ENCODE measurements around the gene LHX3.

LHX3 gene

DNA sequence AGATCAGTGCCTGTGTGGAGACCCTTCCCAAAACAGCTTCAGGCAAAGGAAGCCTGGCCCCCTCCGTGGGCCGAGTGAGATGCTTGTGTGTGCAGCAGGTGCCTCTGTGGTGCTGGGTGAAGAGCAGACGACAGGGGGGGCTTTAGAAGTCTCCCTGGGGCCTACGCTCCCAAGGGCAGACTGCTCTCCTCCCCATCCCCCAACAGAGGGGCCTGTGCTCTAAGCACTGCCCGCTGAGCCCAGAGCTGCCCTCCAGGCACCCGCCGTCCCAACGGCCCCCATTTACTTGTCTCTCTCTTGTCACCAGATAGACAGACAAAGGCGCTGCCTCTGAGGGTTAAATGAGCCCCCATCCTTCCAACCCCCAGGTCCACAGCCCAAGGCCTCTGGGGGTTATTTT is 2.7 kb upstream of the LHX3 start:
- DNase-seq (ENCODE audit: low spot score): no peak

DNA sequence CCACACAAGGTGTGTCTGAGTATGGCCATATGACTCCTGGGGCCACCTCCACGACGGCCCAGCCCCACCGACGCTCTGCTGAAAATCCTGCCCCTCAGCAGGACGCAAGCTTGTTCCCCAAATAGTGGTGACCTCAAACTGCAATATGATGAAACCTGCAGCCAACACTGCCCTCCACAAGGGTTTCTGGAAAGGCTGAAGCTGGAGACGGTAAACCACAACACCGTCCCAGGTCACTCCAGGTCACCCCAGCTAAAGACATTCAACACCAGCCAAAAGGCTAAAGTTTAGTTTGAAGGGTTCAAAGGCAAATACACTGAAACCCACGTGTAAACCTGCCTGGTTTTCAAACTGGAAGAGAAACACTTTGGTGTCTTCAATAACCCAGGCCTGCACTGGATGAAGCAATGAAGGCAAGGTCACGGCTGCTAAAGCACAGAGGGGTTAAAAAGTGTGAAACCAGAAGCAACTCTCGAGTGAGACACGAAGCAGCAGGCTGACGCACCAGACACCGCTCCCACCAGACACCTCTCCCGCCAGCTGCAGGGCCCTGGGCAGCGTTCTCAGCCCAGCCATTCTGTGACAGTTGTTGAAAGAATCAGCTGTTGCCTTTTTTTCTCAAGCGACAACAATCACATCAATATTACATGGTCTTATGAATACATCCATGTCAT is 1.8 kb upstream of the LHX3 start:
- DNase-seq (ENCODE audit: low spot score): no peak

DNA sequence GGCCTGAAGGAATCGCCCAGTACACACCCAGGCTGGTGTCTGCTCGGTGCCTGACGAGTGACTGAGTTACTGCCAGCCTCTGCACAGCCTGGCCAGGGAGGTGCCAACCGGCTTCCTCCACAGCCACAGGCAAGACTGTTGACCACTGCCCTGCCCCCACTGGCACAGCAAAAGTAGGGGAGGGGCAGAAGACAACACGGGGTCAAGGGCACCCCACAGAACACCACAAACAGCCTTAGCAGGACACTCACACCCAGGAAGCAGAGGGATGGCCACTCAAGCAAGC is 722 bp upstream of the LHX3 start:
- no peak for DNase-seq (ENCODE audit: low spot score)

- no peak for DNase-seq (ENCODE audit: low spot score)
These were observed 653 bp downstream of the LHX3 start for GRCh38 chr9:136204145-136204805.

DNA sequence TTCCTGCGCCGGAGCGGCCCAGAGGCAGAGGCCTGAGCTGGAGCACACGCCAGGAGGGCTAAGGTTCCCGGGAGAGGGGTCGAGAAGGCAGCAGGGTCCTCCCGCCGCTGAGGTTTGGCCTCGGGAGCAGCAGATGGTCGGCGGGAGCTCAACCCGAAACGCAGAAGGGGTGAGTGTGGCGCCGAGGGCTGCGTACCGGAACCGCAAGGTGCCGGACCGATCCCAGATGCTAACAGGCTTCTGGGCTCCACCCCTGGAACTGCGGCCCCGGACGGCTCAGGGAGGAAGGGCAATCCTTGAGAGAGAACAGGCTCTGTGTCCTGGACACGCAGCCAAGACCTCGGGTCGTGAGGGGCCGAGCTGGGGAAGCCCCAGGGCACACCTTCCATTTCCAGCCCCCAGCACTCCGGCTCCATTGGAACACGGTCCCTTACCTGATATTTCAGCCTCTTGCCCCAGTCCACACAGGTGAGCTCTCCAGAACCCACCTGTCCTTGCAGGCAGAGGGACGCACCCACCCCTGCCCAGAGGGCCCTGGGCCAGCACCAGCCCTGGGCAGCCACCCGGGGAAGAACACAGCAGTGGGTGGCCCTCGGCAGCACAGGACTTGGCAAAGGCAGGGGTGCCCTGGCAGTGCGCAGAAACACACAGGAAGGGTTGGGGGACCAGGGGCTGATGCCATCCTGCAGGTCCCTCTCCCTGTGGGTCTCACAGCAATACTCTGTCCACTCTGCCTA is 1.4 kb downstream of the LHX3 start:
- DNase-seq (ENCODE audit: low spot score): no peak

GRCh38 chr9:136202454-136203407 is 2.2 kb downstream of the LHX3 start:
- DNase-seq (ENCODE audit: low spot score): no peak

DNA sequence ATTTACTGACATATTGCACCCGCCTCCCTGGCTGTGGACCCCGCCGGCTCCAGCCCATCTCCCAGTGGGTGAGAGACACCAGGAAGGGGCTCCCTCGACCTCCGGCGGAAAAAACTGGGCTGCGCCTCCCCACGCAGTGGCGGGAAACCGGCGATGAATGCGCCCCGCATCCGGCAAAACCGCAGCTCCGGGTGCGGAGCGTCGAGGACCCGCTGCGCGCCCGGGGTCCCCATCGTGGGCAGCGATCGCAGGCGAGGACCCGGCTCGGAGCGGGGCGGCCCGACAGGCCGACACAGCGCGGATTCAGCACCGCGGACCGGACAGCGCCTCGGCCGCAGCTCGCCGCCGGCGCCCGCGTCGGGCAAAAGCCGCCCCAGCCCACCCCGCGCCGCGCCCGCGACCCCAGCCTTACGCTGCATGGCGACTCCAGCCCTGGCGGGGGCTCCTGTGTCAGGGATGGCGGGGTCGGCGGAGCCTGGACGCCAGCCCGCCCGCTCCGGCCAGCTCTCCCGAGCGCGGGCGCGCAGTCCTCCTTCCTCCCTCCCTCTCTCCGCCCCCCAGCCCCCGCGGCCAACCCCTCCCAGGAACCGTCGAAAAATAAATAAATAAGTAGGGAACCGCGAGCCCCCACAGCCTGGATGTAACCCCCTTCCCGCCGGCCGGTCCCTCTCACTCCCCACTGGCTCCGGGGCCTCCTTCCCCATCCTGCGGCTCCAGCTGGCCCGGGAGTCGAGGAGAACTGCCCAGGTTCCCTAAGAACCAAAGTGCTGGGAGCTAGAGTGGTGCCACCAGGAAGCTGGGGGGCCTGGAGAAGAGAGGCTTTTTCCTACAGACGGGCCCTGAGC is 3.1 kb downstream of the LHX3 start:
- no peak for DNase-seq (ENCODE audit: low spot score)

GRCh38 chr9:136201174-136201573 is 3.8 kb downstream of the LHX3 start:
- no peak for DNase-seq (ENCODE audit: low spot score)

GRCh38 chr9:136200424-136200823 is 4.5 kb downstream of the LHX3 start:
- no peak for DNase-seq (ENCODE audit: low spot score)

- no peak for DNase-seq (ENCODE audit: low spot score)
These were observed 5.3 kb downstream of the LHX3 start for GRCh38 chr9:136199391-136200288.

- no peak for DNase-seq (ENCODE audit: low spot score)
These were observed 6.3 kb downstream of the LHX3 start for GRCh38 chr9:136198605-136199083.

DNA sequence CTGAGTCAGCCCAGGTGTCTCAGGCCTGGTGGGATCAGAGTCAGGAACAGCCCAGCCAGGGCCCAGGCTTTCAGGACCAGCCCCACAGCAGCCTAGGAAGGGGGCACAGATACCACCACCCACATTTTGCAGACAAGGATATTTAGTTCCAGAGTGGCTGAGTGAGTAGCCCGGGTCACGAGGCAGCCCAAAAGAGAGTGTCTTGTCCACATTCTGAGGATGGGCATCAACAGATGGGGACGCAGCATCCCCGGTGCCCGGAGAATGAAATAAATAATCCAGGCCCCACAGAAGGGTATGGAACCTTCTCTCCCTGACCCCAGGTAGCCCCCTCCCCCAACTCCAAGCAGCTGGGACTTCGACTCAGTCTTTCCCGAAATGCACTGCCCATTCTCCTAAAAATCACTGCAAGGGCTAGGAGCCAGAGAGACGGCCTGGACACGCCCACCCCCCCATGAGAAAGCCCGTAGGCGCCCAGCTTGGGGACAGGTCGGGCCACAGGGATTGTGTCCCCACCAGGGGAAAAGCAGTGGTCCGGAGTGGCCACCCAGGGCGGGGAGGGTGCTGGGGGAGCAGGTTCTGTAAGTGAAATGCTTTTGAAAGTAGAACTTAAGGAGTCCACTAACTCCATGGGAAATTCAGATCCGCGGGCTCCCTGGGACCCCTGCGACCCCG is 6.9 kb downstream of the LHX3 start:
- DNase-seq (ENCODE audit: low spot score): no peak

DNA sequence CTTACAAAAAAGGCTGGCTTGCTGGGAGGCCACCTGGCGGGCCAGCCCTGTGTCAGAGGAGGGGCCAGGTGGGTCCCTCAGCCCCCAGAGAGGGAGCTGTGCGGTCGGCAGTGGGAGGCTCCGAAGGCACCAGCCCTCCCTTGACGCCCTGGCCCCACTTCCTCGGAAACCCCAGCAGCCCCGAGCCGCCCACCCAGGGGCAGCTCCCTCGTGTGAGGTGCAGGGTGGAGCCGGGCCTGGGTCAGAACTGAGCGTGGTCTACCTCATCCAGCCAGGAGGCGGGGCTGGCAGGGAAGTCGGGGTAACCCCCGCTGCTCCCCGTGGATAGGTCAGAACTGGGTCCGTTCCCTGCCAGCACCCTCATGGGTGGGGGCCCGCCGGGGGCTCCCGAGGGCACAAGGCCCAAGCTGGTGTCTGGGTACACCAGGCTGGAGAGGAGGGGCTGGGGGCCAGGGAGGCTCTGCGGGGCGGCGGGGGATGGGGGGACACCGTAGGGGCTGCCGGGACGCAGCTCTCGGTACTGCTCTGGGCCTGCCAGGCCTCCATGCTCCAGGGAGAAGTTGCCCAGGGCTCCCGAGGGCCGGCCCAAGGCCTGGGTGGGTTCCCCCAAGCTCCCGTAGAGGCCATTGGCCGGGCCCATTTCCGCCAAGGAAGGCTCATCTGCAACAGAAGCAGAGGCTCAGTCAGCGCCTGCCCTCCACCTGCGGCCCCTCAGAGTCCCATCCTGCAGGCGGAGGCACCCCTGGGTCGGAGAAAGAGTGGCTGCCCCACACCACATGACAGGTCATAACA is 7.6 kb downstream of the LHX3 start:
- no peak for DNase-seq (ENCODE audit: low spot score)

GRCh38 chr9:136196404-136197083 is 8.4 kb downstream of the LHX3 start:
- DNase-seq (ENCODE audit: low spot score): no peak

GRCh38 chr9:136194540-136194939 is 10.4 kb downstream of the LHX3 start:
- DNase-seq (ENCODE audit: low spot score): no peak

DNA sequence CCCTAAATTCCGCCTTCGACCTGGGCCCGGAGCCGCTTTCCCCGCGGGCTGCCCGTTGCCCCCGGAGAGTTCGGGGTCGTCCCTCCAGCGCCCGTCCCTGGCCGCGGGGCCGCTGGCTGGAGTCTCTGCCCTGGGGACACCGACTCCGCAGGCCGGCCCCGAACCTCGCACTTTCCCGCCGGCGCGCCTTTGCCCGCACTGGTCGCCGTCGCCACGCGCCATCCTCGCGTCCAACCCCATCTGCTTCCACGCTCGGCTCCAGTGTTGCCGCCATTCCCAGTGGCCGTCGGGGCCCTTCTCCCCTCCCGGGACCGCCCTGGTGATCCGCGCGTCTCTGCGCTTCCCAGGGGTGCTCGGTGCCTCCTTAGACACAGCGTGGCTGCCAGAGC is 11.0 kb downstream of the LHX3 start:
- no peak for DNase-seq (ENCODE audit: low spot score)

DNA sequence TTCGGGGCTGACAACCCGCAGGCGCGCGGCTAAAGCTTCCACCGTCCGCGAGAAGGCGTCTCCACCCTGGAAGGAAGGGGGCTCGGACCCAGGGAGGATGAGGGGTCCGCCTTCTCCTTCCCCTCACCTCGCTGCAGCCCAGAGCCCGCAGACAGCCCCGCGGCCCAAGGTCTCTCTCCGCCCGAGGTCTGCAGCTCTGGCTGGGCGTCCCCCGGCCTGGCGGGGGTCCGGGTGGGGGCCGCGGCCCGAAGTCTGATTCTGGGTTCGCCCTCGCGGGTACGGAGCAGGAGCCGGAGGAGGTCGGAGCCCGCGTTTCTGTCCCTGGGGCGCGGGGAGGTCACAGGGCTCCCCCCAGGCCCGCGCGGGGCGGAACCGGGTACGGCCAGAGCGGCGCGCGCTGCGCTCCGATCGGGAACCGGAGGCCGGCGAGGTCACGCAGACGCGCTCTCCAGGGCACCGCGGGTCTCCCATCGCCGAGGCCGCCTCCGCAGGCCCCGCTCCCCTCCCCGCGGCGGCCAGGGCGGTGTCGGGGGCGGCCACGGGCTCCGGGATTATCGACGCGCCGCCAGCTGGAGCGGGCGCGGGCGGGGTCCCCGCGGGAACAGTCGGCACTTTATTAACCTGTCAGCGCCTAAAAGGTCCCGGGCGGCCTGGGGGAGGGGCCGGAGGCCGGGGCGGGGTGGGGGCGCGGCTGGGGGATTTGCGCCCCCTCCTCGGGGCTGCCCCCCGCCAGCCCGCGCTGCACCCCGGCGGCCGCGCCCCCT is 11.6 kb downstream of the LHX3 start:
- DNase-seq (ENCODE audit: low spot score): no peak
